Epithelial cell of esophagus (primary cell): ENCODE measurements around the gene SLC27A3.
A peak's percentile ranks its signal among the peaks of the same experiment; 100 is the strongest.

Source experiments
- DNase-seq: peaks from one replicate; pipeline ENCODE4 v3.0.0; 2010; ENCODE audit warnings: low read depth
- H3K4me3 ChIP-seq: 2 replicates; pipeline ENCODE4 v1.5.1; 2011; ENCODE audit warnings: mild to moderate bottlenecking, low read length, control low read depth
- TF ChIP-seq, protein P1 (sequence below): IDR thresholded peaks from 2 replicates; pipeline ENCODE4 v1.5.1; 2011; ENCODE audit warnings: low read depth, mild to moderate bottlenecking, low read length, control low read depth, inconsistent platforms; ENCODE audit not compliant: insufficient read depth; ENCODE audit errors: missing control alignments

The SLC27A3 gene

GRCh38 chr1:153734396-153735089 is 40.7 kb upstream of the SLC27A3 start:
- no peak for DNase-seq
- TF ChIP-seq, protein P1, sequence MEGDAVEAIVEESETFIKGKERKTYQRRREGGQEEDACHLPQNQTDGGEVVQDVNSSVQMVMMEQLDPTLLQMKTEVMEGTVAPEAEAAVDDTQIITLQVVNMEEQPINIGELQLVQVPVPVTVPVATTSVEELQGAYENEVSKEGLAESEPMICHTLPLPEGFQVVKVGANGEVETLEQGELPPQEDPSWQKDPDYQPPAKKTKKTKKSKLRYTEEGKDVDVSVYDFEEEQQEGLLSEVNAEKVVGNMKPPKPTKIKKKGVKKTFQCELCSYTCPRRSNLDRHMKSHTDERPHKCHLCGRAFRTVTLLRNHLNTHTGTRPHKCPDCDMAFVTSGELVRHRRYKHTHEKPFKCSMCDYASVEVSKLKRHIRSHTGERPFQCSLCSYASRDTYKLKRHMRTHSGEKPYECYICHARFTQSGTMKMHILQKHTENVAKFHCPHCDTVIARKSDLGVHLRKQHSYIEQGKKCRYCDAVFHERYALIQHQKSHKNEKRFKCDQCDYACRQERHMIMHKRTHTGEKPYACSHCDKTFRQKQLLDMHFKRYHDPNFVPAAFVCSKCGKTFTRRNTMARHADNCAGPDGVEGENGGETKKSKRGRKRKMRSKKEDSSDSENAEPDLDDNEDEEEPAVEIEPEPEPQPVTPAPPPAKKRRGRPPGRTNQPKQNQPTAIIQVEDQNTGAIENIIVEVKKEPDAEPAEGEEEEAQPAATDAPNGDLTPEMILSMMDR: no peak
- no peak overlapping the region for H3K4me3 ChIP-seq

DNA sequence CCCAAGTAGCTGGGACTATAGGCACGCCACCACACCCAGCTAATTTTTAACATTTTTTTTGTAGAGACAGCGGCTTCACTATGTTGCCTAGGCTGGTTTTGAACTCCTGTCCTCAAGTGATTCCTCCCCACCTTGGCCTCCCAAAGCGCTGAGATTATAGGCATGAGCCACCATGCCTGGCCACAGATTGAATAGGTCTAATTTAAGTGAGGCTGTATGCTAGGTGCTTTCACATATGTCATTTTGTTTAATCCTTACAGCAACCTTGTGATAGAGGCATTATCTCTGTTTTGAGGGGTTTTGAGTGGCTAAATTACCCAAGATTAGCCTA is 40.2 kb upstream of the SLC27A3 start:
- DNase-seq: no peak
- no peak overlapping the region for H3K4me3 ChIP-seq
- TF ChIP-seq, protein P1: no peak

DNA sequence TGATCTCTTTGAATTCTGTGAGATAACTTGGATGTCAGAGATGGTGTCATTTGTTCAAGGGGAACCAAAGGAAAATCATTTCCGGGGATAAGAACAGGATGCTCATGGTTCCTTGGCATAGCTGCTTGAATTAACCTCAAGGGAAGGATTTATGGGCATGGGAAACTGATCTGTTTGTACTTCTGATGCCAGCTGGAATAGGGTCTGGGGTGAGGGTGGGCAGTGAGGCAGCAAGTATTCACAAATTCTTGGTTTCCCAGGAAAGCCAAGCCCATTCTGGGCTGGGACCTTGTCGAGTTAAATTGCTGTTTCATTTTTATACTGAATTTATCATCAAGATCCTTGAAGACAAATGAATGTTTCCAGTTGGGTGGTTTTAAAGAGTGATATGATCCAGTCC is 33.2 kb upstream of the SLC27A3 start:
- DNase-seq: no peak
- TF ChIP-seq, protein P1: no peak
- no peak overlapping the region for H3K4me3 ChIP-seq

- TF ChIP-seq, protein P1: no peak
- H3K4me3 ChIP-seq: no peak overlapping the region
- peak; percentile 15 for DNase-seq
Observed at GRCh38 chr1:153742411-153743142, 32.6 kb upstream of the SLC27A3 start.

DNA sequence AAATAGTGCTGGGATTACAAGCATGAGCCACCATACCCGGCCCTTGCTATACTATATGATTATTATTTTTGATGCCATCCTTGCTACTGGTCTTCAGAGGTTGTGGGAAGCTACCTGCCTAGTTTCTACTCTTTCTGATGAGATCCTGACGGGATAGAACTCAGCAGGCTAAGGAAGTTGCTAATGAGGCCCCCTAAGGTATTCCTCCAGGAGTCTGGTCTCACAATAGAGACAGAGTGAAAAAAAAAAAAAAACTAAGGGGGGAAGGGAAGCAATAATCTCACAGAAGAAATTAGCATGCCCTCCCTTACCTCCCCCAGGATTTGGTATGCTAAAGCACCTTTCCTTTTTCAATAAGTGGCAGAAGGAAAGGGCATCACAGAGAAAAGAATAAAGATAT is 29.8 kb upstream of the SLC27A3 start:
- no peak for DNase-seq
- TF ChIP-seq, protein P1: no peak
- no peak overlapping the region for H3K4me3 ChIP-seq

DNA sequence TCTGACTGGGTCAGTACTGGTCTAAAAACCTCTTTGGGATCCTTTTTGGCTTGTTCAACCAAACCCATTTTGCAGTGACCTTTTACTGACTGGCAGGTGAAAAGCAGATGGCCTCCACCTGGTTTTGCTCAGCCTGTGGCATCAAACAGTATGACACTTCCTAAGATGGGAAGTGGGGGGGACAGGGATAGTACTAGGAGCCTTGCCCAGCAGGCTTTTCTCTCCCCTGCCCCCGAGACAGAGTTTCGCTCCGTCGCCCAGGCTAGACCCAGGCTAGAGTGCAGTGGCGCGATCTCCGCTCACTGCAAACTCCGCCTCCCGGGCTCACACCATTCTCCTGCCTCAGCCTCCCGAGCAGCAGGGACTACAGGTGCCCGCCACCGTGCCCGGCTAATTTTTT is 29.0 kb upstream of the SLC27A3 start:
- H3K4me3 ChIP-seq: no peak overlapping the region
- no peak for DNase-seq
- TF ChIP-seq, protein P1: no peak
